Esophagus squamous epithelium (tissue), 5 donors: Measurements from ENCODE around the gene MBP. TPM values are rescaled to one million over a fixed set of nuclear protein-coding genes. Genes with fewer than 3 reads are reported as not detected.

ENCODE experiments used
- DNase-seq: peaks from one replicate; lab custom pipeline; 2025; lab: John Stamatoyannopoulos, UW
- H3K27ac ChIP-seq, 4 donors: fragments of 200-600 bp; sonication (generic); one replicate each; pipeline ENCODE4 v1.5.1; 2016 to 2019; ENCODE audit warnings: mild to moderate bottlenecking in 1 of 4
- H3K27me3 ChIP-seq, 4 donors: fragments of 200-600 bp; sonication (generic); 1 replicate in 3 of 4; 2 replicates in 1 of 4; pipeline versions ENCODE4 v1.5.1 to v1.6.0; 2017 to 2021; ENCODE audit warnings: antibody characterized with exemption in 1 of 4
- H3K36me3 ChIP-seq, 3 donors: fragments of 200-600 bp; sonication (generic); one replicate each; pipeline ENCODE4 v1.5.1; 2016 to 2019
- H3K4me1 ChIP-seq, 3 donors: fragments of 200-600 bp; sonication (generic); one replicate each; pipeline ENCODE4 v1.5.1; 2017 to 2019
- H3K4me3 ChIP-seq, 4 donors: fragments of 200-600 bp; sonication (generic); 1 replicate in 3 of 4; 2 replicates in 1 of 4; pipeline ENCODE4 v1.5.1; 2016 to 2019; ENCODE audit warnings: mild to moderate bottlenecking in 2 of 4, moderate library complexity in 1 of 4
- H3K9me3 ChIP-seq, 3 donors: fragments of 200-600 bp; sonication (generic); one replicate each; pipeline ENCODE4 v1.5.1; 2016 to 2019
- POLR2A ChIP-seq, 4 donors: fragments of 450-650 bp; IDR thresholded peaks; one replicate each; pipeline ENCODE4 v1.6.1; 2017; ENCODE audit warnings: antibody characterized with exemption in 4 of 4, mild to moderate bottlenecking in 4 of 4, moderate library complexity in 3 of 4
- WGBS, 2 donors: methylation state at CpG; one replicate each; pipeline ENCODE4 v1.1.5; 2018; 5-methylcytosine and 5-hydroxymethylcytosine counted together
- intact Hi-C: fragments of 100-400 bp; cut with DNase I; formaldehyde crosslinking; loops from one replicate; pipeline ENCODE4 v1.15.0; 2022
- total RNA-seq, 4 donors: library from RNA; depleted of rRNA; stranded (reverse); fragments of >200 nt; gene quantifications; one replicate each; pipeline ENCODE4 v1.1.0, GENCODE V29; 2016
- TF ChIP-seq, protein P1 (sequence below), 6 experiments: fragments of 450-650 bp in 4 of 6; fragments of 200-600 bp in 2 of 6; sonication (generic) in 2 of 6; IDR thresholded peaks; one replicate each; pipeline ENCODE4 v1.5.1; 2016 to 2019; ENCODE audit warnings: antibody characterized with exemption in 6 of 6, mild to moderate bottlenecking in 4 of 6, moderate library complexity in 4 of 6
- donor health status: DM: yes; HTN: yes; CAD: no.

The MBP gene
- total RNA-seq, 4 donors from 2014 or later: 21.9 to 38.9 (median 25.2) TPM

- Histone ChIP-seq H3K27ac (peak overlapping the region in 2 of 4 donors; percentile 45 to 70), H3K9me3 (no peaks in the 10 kb centered on the region), H3K4me3 (peak overlapping the region in 2 of 4 donors; percentile 6), H3K4me1 (peaks cover 0 to 11% (median 0%) of the 10 kb centered on the region in 3 donors), H3K27me3 (no peaks in the 10 kb centered on the region), H3K36me3 (no peaks in the 10 kb centered on the region)
- 56 to 72% methylated on average over 20 to 23 of the region's 27 CpGs for WGBS, 2 donors
- no peak for DNase-seq
- intact Hi-C loops: loop anchor here (10.0 kb wide), 1 partner anchor 183 kb away; no protein-coding TSS in a partner anchor
- TF ChIP-seq, protein P1, sequence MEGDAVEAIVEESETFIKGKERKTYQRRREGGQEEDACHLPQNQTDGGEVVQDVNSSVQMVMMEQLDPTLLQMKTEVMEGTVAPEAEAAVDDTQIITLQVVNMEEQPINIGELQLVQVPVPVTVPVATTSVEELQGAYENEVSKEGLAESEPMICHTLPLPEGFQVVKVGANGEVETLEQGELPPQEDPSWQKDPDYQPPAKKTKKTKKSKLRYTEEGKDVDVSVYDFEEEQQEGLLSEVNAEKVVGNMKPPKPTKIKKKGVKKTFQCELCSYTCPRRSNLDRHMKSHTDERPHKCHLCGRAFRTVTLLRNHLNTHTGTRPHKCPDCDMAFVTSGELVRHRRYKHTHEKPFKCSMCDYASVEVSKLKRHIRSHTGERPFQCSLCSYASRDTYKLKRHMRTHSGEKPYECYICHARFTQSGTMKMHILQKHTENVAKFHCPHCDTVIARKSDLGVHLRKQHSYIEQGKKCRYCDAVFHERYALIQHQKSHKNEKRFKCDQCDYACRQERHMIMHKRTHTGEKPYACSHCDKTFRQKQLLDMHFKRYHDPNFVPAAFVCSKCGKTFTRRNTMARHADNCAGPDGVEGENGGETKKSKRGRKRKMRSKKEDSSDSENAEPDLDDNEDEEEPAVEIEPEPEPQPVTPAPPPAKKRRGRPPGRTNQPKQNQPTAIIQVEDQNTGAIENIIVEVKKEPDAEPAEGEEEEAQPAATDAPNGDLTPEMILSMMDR (IDR thresholded peaks at IDR 0.05): no peak
- peak in 1 of 4 donors; percentile 13 for TF ChIP-seq POLR2A (IDR thresholded peaks at IDR 0.05)
These were observed 144.4 kb downstream of the MBP start for GRCh38 chr18:76988031-76988826.

DNA sequence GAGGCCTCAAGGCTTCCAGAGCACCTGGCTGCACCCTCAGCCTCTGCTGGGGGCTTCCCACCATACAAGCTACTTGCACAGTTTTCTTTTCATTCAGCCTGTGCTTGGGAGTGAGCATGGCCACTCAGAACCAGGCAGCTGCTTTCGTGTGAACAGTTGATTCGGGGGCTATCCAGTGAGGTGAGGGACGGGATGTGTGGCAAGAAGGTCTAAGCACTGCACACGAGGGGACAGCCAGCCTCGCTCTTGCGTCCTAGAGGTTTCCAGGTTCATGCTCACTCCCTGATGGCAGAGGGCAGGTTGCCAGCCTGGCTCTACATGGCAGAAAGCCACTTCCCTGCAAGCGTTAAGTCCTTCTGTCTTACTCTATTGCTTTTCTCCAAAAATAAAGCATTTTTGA, 146.2 kb downstream of the MBP start:
- TF ChIP-seq, protein P1 (IDR thresholded peaks at IDR 0.05): no peak
- TF ChIP-seq POLR2A (IDR thresholded peaks at IDR 0.05): no peak
- 66 to 83% methylated on average over 5 to 6 of the region's 7 CpGs for WGBS, 2 donors
- intact Hi-C loops: loop anchor here (10.0 kb wide), 1 partner anchor 182 kb away; no protein-coding TSS in a partner anchor
- Histone ChIP-seq H3K4me3 (no peak overlapping the region), H3K36me3 (no peaks in the 10 kb centered on the region), H3K4me1 (peaks cover 0 to 14% (median 0%) of the 10 kb centered on the region in 3 donors), H3K27ac (no peak overlapping the region), H3K9me3 (no peaks in the 10 kb centered on the region), H3K27me3 (no peaks in the 10 kb centered on the region)
- no peak for DNase-seq

- Histone ChIP-seq H3K4me1 (peaks cover 0 to 13% (median 0%) of the 10 kb centered on the region in 3 donors), H3K9me3 (no peaks in the 10 kb centered on the region), H3K36me3 (no peaks in the 10 kb centered on the region), H3K4me3 (no peak overlapping the region), H3K27me3 (no peaks in the 10 kb centered on the region), H3K27ac (no peak overlapping the region)
- intact Hi-C loops: loop anchor here (10.0 kb wide), 1 partner anchor 181 kb away; no protein-coding TSS in a partner anchor
- WGBS, 2 donors: 98 to 100% methylated on average over 1 to 7 of the region's 9 CpGs
- no peak for DNase-seq
- TF ChIP-seq POLR2A (IDR thresholded peaks at IDR 0.05): no peak
- TF ChIP-seq, protein P1 (IDR thresholded peaks at IDR 0.05): no peak
These were observed 146.7 kb downstream of the MBP start for GRCh38 chr18:76985951-76986236.

GRCh38 chr18:76985156-76985950, 147.2 kb downstream of the MBP start:
- TF ChIP-seq POLR2A (IDR thresholded peaks at IDR 0.05): no peak
- TF ChIP-seq, protein P1 (IDR thresholded peaks at IDR 0.05): no peak
- DNase-seq: no peak
- Histone ChIP-seq H3K4me1 (peaks cover 0 to 9% (median 0%) of the 10 kb centered on the region in 3 donors), H3K27ac (no peak overlapping the region), H3K9me3 (no peaks in the 10 kb centered on the region), H3K36me3 (no peaks in the 10 kb centered on the region), H3K4me3 (no peak overlapping the region), H3K27me3 (no peaks in the 10 kb centered on the region)
- WGBS, 2 donors: 86 to 89% methylated on average over 9 to 10 of the region's 27 CpGs
- intact Hi-C loops: loop anchor here (10.0 kb wide), 1 partner anchor 181 kb away; no protein-coding TSS in a partner anchor
